GM19397 (cell line): Measurements from ENCODE around the gene SLC22A7.

Experiments
- ATAC-seq: cut with Tn5 transposase; IDR thresholded peaks from one replicate; pipeline ENCODE4 v1.9.1; 2021; ENCODE audit warnings: mild to moderate bottlenecking, moderate library complexity; ENCODE audit not compliant: unreplicated experiment

Gene SLC22A7, protein sequence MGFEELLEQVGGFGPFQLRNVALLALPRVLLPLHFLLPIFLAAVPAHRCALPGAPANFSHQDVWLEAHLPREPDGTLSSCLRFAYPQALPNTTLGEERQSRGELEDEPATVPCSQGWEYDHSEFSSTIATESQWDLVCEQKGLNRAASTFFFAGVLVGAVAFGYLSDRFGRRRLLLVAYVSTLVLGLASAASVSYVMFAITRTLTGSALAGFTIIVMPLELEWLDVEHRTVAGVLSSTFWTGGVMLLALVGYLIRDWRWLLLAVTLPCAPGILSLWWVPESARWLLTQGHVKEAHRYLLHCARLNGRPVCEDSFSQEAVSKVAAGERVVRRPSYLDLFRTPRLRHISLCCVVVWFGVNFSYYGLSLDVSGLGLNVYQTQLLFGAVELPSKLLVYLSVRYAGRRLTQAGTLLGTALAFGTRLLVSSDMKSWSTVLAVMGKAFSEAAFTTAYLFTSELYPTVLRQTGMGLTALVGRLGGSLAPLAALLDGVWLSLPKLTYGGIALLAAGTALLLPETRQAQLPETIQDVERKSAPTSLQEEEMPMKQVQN

DNA sequence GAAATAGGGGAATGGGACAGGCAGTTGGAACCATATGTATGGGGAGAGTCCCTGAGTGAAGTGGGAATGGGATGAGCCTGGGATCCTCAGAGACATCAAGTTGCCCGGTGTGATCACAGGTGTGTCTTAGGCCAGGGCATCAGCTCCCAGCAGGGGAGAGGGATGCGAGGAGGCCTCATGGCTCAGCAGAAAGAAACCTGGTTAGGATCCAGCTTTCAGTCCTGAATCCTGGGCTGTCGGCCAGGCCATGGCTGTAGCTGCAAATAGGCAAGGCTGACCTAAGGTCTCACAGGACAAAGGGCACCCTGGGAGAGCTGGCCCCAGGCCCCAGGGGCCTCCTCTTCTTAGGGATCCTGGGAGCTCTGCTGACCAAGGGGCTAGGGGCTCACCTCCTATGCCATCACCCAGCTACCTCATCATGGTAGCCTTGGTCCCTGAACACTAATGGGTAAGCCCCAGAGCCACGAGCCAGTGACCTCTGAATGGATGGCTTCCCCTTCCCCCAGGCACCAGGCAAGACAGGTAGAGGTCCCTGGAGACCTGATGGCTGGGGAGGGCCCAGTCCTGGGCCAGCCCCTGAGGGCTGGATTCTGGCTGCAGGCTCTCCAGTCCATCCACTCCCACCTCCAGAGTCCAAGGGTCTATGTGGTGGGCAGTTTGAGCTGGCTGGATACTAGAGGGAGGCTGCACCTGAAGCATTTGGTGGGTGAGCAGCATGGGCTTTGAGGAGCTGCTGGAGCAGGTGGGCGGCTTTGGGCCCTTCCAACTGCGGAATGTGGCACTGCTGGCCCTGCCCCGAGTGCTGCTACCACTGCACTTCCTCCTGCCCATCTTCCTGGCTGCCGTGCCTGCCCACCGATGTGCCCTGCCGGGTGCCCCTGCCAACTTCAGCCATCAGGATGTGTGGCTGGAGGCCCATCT is at the start of gene SLC22A7:
TSS of gene SLC22A7 (plus strand) at position 617 of the 921 bp plus-strand sequence. CDS start at position 716, 99 bp downstream.
- ATAC-seq = no peak

DNA sequence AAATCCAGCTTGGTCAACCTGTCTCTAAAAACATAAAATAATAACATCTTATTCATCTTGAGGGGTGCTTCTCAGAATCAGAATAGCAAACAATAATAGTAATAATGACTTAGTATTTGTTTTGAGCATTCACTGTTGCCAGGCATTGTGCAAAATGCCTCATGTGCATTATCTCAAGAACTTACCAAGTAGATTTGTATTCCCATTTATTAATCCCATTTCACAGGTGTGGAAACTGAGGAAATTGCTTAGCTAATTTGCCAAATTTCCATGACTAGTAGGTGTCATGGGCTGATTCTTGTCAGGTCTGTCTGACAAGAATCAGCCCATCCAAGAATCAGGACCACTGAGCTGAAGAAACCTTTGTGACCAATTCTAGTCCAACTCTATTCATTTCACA is 49.3 kb upstream of the SLC22A7 start:
- ATAC-seq = no peak

DNA sequence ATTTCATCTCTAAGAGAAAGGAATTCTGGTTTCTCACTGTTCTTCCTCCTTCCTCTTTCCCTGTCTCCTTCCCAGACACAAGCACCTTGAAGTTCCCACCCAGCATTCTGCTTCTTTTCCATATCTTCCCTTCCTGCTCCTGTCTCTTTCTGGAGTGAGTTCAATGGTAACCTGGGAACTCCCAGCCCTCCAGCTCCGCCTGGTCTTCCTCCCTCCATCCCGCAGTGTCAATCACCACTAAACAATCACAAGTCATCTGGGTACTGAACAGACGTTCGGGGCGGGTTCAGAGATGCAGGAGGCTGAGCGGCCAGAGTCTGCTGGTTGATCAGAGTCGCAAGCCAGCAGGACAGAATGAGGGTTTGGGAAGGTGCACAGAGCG is 47.1 kb upstream of the SLC22A7 start:
- ATAC-seq = no peak

DNA sequence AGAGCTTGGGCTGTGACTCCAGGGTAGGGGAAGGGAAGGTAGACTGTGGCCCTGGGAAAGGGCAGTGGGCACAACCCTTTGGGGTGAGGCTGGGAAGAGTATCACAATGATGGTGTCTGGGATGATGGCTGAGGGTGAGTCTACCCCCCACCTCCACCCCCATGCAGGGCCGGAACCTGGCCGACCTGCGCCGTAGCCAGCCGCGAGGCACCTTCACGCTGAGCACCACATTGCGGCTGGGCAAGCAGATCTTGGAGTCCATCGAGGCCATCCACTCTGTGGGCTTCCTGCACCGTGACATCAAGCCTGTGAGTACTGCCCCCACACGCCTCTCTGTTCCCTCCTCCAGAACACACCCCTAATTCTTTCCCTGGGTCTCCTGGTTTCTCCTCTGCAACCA is 44.7 kb upstream of the SLC22A7 start:
- no peak for ATAC-seq

DNA sequence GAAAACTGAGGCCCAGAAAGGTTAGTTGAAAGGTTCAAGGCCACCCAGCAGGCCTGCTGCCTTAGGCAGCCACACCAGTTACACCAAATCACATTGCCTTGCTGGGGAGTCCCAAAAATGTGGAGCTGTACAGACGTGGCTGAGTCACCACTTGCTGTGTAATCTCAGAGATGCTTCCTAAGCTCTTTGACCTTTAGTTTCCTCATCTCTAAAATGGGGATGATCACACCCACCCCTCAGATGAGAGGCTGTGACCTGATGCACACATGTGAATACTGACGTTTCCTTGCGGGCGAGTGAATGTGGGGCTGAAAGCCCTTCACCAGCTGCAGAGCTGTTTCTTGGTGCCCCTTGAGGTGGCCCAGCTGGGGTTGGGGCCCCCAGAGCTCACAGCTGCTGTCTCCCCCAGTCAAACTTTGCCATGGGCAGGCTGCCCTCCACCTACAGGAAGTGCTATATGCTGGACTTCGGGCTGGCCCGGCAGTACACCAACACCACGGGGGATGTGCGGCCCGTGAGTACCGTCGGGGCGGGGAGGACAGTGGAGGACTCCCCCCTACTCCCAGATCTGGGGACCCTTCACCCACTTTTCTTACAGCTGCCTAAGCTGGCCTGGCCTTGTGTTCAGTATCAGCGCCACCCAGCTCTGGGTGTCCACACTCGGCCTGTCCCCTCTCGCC is 43.8 kb upstream of the SLC22A7 start:
- ATAC-seq = no peak

DNA sequence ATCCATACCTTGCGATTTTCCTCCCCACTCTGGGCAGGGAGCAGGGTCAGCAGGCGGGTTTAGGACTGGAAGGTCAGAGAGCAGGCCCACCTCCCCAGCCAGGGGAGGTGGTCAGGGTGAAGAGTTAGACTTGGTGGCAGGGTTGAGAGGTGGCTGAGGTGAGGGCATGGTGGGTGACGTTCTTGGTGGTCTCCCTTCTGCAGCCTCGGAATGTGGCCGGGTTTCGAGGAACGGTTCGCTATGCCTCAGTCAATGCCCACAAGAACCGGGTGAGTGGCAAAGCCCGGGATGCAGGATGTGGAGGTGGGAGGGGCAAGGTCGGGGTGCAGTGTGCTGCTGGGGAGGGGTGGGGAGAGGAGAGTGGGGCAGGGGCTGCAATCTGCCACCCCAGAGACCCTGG is 43.2 kb upstream of the SLC22A7 start:
- no peak for ATAC-seq

DNA sequence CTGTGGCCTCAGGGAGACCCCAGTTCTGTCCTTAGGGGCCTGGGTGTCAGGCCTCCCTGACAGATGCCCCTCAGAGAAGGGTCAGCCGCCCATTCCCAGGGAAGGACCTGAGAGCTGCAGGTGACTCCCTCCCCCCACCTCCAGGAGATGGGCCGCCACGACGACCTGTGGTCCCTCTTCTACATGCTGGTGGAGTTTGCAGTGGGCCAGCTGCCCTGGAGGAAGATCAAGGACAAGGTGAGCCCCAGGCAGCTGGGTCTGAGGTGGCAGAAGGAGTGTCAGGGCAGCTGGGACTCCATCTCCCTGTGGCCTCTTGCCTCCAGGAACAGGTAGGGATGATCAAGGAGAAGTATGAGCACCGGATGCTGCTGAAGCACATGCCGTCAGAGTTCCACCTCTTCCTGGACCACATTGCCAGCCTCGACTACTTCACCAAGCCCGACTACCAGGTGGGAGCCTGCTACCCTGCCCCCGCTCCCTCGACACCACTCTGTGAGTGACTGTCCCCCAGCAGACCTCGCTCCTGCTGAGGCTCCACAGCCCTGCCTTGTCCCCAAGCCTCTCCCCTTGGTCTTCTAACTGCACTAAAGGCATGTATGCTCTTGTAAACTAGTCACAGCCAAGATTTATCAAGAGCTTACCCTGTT is 42.5 kb upstream of the SLC22A7 start:
- ATAC-seq = no peak

DNA sequence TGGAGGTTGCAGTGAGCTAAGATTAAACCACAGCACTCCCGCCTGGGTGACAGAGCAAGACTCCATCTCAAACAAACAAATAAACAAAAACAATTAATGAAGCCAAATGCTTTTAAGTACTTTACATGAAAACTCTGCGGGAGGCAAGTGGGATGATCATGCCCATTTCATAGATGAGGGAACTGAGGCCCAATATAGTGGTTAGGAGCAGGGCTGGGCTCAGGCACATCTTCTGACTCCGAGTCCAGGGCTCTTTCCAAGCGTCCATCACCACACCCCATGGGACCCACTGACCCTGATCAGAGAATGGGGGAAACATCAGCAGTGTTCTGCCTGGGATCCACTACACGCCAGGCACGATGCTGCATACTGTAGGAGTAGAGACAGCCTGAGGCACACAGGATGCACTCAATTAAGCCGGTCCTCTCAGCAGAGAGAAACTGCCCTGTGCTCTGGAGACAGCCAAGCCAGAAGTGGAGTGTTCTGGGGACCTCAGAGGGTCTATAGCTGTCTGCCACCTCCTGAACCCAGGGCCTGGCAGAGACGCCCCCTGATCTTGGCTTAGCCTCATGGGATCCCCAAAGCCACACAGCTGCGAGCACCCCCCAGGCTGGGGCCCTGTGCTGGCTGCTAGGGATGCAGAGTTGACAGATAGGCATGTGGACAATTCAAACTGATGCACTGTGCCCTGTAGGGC is 41.2 kb upstream of the SLC22A7 start:
- ATAC-seq = no peak

DNA sequence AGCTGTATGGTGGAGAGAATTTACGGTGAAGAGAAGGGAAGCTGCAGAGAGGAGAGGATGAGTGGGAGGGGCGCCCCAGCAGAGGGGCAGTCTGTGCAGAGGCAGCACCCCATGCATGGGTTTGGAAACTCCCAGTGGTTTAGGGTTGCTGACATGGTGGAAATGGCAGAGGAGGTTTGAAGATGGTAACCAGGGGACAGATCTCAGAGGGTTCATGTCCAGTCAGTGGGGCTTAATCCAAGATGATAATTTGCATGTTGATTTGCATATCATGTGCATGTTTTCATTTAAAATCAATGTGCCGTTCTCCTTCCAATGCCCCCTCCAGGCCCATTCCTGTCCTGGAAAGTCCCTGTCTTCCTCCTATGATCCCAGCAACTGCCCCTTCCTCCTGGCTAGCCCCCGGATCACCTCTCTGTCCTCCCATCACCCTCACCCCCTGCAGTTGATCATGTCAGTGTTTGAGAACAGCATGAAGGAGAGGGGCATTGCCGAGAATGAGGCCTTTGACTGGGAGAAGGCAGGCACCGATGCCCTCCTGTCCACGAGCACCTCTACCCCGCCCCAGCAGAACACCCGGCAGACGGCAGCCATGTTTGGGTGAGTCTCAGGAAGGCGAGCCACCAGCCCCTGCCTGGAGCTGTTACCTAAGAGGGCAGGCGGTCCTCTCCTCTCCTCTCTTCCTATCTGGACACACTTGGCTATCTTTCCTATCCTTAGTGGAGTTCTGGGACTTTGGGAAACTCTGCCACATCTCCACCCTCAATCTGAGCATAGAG is 40.5 kb upstream of the SLC22A7 start:
- ATAC-seq = no peak

DNA sequence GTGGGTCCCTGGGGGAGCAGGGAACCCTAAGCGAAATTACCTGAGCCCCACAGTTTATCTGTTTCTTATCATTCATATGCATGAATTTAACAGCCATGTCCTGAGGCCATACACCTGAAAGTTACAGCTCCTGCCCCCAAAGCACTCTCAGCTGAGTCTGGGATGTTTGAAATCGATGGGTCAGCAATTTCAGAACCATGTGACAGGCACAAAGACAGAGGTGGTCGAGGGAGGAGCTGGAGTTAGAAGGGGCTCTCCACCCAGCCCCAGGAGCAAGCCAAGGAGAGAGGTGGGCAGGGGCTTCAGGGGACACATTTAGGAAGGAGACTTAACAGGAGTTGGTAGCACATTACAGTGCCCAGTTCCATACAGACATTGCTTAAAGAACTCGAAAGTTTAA is 39.9 kb upstream of the SLC22A7 start:
- ATAC-seq = no peak

DNA sequence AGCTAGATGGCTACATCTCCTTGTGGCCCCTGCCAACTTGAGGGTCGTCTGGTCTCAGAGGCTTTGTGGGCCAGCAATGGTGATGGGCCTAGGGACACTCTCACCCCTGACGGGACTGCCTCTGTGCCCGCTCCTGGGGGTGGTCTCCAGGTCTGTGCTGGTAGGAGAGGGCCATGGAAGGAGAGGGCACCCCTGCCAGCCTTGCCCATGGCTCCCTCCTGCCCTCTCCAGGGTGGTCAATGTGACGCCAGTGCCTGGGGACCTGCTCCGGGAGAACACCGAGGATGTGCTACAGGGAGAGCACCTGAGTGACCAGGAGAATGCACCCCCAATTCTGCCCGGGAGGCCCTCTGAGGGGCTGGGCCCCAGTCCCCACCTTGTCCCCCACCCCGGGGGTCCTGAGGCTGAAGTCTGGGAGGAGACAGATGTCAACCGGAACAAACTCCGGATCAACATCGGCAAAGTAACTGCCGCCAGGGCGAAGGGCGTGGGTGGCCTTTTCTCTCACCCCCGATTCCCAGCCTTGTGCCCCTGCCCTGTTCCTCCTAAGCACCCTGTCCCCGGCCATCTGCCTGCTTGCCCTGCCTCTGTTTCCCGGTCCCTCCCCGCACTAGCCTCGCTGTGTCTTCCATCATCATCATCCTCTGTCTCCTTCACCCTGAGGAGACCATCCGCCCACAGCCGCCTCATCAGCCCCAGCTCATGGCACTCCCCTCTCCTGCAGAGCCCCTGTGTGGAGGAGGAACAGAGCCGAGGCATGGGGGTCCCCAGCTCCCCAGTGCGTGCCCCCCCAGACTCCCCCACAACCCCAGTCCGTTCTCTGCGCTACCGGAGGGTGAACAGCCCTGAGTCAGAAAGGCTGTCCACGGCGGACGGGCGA is 39.0 kb upstream of the SLC22A7 start:
- ATAC-seq = no peak

DNA sequence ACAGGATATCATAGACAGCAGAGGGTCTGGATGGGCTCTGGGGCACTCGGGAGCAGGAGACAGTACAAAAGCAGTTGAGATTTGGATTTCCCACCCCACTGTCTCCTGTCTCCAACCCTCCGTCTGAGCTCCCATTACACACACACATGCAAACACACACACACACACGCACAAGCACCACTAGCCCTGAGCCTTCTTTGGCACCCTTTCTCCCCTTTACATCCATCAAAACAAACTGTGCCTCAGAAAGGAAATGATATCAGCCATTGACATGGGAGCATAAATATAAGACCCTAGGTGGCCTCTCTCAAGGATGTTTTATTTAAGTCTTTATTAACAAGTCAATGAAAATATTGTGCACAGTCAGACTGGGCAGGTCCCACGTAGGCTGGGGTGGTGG is 37.3 kb upstream of the SLC22A7 start:
- no peak for ATAC-seq

DNA sequence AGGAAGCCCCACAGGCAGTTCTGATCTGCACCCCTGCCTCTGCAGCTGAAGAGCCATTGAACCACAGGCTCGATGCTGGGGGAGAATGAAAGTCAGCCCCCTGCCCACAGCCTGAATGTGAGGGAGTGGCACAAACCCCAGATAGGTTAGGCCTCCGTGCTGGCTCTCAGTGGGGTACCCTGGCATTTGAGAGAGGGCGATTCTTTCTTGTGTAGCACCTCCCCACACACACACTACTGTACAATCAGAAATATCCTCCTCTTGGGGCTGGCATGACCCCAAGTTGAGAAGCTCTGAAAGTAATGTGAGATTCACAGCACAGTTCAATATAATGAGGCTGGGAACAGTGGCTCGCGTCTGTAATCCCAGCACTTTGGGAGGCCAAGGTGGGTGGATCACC is 36.9 kb upstream of the SLC22A7 start:
- ATAC-seq = no peak

DNA sequence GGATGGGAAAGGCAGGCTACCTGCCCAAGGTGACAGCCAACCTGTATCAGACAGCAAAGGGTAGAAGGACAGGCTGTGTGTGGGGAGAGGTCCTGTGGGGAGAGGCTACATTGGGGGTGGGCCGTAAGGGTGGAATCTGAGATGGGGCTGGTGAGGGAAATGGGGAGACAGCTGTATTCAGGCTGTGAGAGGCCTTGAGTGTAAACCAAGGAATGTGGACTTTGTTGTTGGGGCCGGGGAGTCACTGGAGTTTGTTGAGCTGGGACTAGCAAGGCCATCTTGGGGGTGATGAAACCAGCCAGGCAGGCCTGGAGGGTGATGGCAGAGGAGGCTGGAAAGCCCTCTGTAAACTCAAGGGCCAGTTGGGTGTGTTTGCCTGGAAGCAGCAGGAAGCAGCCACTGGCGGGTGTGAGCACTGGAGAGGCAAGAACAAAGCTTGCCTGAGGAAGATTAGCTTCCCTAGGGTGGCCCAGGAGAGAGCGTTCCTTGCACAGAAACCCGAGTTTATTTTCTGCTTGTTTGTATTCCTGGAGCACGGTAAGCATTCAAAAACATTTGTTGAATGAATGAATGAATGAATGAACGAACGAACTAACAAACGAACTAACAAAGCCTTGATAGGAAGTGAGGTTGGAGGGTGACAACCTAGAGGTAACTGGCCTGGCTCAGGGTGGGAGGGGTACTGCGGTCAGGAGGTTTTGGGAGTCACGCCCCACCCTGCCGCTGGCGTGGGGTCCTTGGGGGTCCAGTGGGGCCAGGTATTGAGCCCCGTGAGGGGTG is 35.9 kb upstream of the SLC22A7 start:
- ATAC-seq = no peak

DNA sequence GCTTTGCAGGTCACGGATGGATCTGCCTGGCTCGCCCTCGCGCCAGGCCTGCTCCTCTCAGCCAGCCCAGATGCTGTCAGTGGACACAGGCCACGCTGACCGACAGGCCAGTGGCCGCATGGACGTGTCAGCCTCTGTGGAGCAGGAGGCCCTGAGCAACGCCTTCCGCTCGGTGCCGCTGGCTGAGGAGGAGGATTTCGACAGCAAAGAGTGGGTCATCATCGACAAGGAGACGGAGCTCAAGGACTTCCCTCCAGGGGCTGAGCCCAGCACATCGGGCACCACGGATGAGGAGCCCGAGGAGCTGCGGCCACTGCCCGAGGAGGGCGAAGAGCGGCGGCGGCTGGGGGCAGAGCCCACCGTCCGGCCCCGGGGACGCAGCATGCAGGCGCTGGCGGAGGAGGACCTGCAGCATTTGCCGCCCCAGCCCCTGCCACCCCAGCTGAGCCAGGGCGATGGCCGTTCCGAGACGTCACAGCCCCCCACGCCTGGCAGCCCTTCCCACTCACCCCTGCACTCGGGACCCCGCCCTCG is 35.2 kb upstream of the SLC22A7 start:
- ATAC-seq = no peak

DNA sequence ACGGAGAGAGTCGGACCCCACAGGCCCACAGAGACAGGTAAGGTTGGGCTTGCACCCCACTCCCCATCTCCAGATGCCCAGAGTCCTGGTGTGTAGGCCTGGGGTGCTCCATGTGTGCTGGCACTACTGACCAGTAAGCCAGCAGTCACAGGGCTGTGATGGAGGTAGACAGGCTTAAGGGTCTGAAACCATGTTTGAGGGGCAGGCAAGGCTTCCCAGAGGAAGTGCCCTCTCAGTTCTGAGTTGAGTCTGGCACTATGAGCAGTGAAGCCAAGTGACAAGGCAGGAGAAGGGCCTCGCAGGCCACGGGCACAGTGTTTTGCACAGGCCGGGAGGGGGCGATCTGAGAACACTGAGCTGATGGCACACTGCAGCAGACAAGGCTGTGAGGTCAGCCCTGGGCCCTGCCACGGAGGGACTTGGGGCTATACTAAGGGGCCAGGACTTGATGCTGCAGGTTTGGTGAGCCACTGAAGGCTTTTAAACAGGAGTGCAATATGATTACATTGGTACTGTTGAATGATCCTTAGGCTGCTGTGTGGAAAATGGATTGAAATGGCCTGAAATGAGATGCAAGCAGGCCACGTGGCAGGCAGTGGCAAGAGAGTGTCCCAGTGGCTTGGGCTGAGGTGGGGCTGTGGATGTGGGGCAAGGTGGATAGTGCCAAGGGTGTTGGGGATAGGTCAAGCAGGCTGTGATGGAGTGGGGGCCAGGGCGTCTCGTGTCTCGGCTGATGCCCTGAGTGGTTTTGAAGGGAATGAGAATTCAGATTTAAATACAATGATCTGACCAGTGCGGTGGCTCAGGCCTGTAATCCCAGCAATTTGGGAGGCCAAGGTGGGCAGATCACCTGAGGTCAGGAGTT is 34.5 kb upstream of the SLC22A7 start:
- peak; percentile 57 for ATAC-seq
